Loucy (cell line): ENCODE data around the gene SPINT2.

Experiments
- CTCF ChIP-seq: fragments of 200-600 bp; sonication (generic); conservative IDR thresholded peaks from 2 replicates; pipeline ENCODE4 v1.5.1; 2014; ENCODE audit warnings: mild to moderate bottlenecking, antibody characterized with exemption, low read length
- EZH2phosphoT487 ChIP-seq: fragments of 200-600 bp; IDR thresholded peaks from 2 replicates; pipeline ENCODE4 v1.6.1; 2018; ENCODE audit warnings: antibody characterized with exemption, mild to moderate bottlenecking, moderate library complexity, borderline replicate concordance

DNA sequence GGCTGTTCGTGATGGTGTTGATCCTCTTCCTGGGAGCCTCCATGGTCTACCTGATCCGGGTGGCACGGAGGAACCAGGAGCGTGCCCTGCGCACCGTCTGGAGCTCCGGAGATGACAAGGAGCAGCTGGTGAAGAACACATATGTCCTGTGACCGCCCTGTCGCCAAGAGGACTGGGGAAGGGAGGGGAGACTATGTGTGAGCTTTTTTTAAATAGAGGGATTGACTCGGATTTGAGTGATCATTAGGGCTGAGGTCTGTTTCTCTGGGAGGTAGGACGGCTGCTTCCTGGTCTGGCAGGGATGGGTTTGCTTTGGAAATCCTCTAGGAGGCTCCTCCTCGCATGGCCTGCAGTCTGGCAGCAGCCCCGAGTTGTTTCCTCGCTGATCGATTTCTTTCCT lies 27.5 kb downstream of the SPINT2 start:
- TF ChIP-seq CTCF (no peak), EZH2phosphoT487 (no peak)
